Stimulated activated CD8-positive, alpha-beta memory T cell treated with anti-CD3 and anti-CD28 coated beads, Interleukin-4, amount 100 ng/mL, for 1 hour (primary cell): ENCODE results near the gene CYP1A1.

Experiments
- DNase-seq, 2 donors: peaks; one replicate each; pipeline ENCODE4 v3.0.0-alpha.2; 2020; ENCODE audit warnings: low read depth in 2 of 2, low spot score in 1 of 2

The CYP1A1 gene

GRCh38 chr15:74725225-74725774 is at the start of gene CYP1A1:
TSS of gene CYP1A1 (minus strand) at chr15:74725528. CDS start at chr15:74723097, 2,431 bp downstream.
- no peak for DNase-seq

GRCh38 chr15:74773731-74774252 is 48.5 kb upstream of the CYP1A1 start:
- no peak for DNase-seq

- DNase-seq = no peak
These were observed 48.0 kb upstream of the CYP1A1 start for GRCh38 chr15:74773329-74773728.

- DNase-seq = no peak
These were observed 45.0 kb upstream of the CYP1A1 start for GRCh38 chr15:74770211-74770903.

- no peak for DNase-seq
These were observed 44.2 kb upstream of the CYP1A1 start for GRCh38 chr15:74769463-74770025.

GRCh38 chr15:74768771-74769342 is 43.5 kb upstream of the CYP1A1 start:
- no peak for DNase-seq

- DNase-seq = no peak
These were observed 42.9 kb upstream of the CYP1A1 start for GRCh38 chr15:74768099-74768770.

GRCh38 chr15:74767167-74768098 is 42.1 kb upstream of the CYP1A1 start:
- DNase-seq = no peak

GRCh38 chr15:74763416-74763815 is 38.1 kb upstream of the CYP1A1 start:
- DNase-seq = no peak

GRCh38 chr15:74762791-74763150 is 37.4 kb upstream of the CYP1A1 start:
- DNase-seq = no peak

- DNase-seq = no peak
These were observed 33.4 kb upstream of the CYP1A1 start for GRCh38 chr15:74758736-74759135.

- DNase-seq = no peak
These were observed 29.4 kb upstream of the CYP1A1 start for GRCh38 chr15:74754593-74755215.

GRCh38 chr15:74752531-74752930 is 27.2 kb upstream of the CYP1A1 start:
- DNase-seq = no peak

- DNase-seq = no peak
These were observed 26.7 kb upstream of the CYP1A1 start for GRCh38 chr15:74752011-74752410.

- DNase-seq = no peak
These were observed 25.4 kb upstream of the CYP1A1 start for GRCh38 chr15:74750751-74751150.

- DNase-seq = no peak
These were observed 24.5 kb upstream of the CYP1A1 start for GRCh38 chr15:74749832-74750231.

- DNase-seq = no peak
These were observed 23.1 kb upstream of the CYP1A1 start, which contains the start of gene CYP1A2 for GRCh38 chr15:74748322-74748946. TSS of gene CYP1A2 (plus strand) at chr15:74748845. CDS start at chr15:74749739, 894 bp downstream.

- DNase-seq = no peak
These were observed 21.1 kb upstream of the CYP1A1 start for GRCh38 chr15:74746389-74746788.

GRCh38 chr15:74742422-74742821 is 17.1 kb upstream of the CYP1A1 start:
- no peak for DNase-seq
